Measurements from ENCODE around the gene SERPINB8.
"Not testable (repeated sequence)": the region's sequence is repeated elsewhere in the genome, so short reads cannot be mapped to it uniquely, and the experiment has no call there.

GRCh38 chr18:63940543-63941050 is 29.3 kb upstream of the SERPINB8 start:
- TF ChIP-seq EP300, CTCF (IDR thresholded peaks at IDR 0.05): not testable (repeated sequence)
